ENCODE measurements around the gene SMIM7.

- no peak for TF ChIP-seq GATA2 (IDR thresholded peaks at IDR 0.05; ENCODE audit: low read depth, low read length)
- no peak for TF ChIP-seq GATA3 (IDR thresholded peaks at IDR 0.05; ENCODE audit: low read depth, low read length)
These were observed 18.6 kb upstream of the SMIM7 start for GRCh38 chr19:16678498-16678897.

All from SH-SY5Y (cell line).